K562 (cell line): Measurements from ENCODE around the gene MYOC. TPM values are rescaled to one million over a fixed set of nuclear protein-coding genes. Genes with fewer than 3 reads are reported as not detected.
A peak's percentile ranks its signal among the peaks of the same experiment; 100 is the strongest.

Source experiments
- CTCF ChIP-seq, 3 experiments: IDR thresholded peaks in 2 of 3; conservative IDR thresholded peaks in 1 of 3; 2 replicates each; pipeline ENCODE4 v1.5.1; 2011 to 2012; ENCODE audit warnings: low read length in 3 of 3, mild to moderate bottlenecking in 3 of 3, control low read depth in 2 of 3, improper control_type of control experiment in 1 of 3, inconsistent platforms in 1 of 3, low read depth in 1 of 3, mixed read lengths in 1 of 3, moderate library complexity in 1 of 3; ENCODE audit not compliant: insufficient read depth in 2 of 3
- FOXJ2 ChIP-seq: fragments of 200-800 bp; sonication (Bioruptor generic); IDR thresholded peaks from 2 replicates; pipeline ENCODE4 v1.6.1; 2016; ENCODE audit warnings: missing genetic modification characterization, missing compliant biosample characterization
- MYC ChIP-seq, 2 experiments: fragments of 250-450 bp in 1 of 2; sonication (Bioruptor Pico) in 1 of 2; IDR thresholded peaks; 2 replicates each; pipeline versions ENCODE4 v1.5.1 to v1.6.1; 2012 to 2021; ENCODE audit warnings: low read depth in 2 of 2, borderline replicate concordance in 1 of 2, improper control_type of control experiment in 1 of 2, low read length in 1 of 2, mild to moderate bottlenecking in 1 of 2, moderate library complexity in 1 of 2
- NRF1 ChIP-seq, 2 experiments: fragments of 450-650 bp; IDR thresholded peaks in 1 of 2; conservative IDR thresholded peaks in 1 of 2; 2 replicates each; pipeline ENCODE4 v1.6.1; 2014; ENCODE audit warnings: mild to moderate bottlenecking in 2 of 2
- REST ChIP-seq, 2 experiments: fragments of 450-650 bp; formaldehyde crosslinking in 1 of 2; IDR thresholded peaks; 2 replicates each; pipeline versions ENCODE4 v1.4.0 to v1.6.1; 2014 to 2020; ENCODE audit warnings: mild to moderate bottlenecking in 2 of 2, borderline replicate concordance in 1 of 2, low read depth in 1 of 2
- RREB1 ChIP-seq: fragments of 250-450 bp; sonication (Bioruptor Pico); IDR thresholded peaks from 2 replicates; pipeline ENCODE4 v1.4.0; 2020
- ZNF511 ChIP-seq: sonication (generic); formaldehyde crosslinking; IDR thresholded peaks from 2 replicates; pipeline ENCODE4 v1.8.0; 2022; ENCODE audit warnings: mild to moderate bottlenecking, missing genetic modification reagents
- polyA plus RNA-seq, 8 experiments: library from polyadenylated mRNA; depleted of rRNA in 4 of 8; stranded (reverse) in 5 of 8; unstranded in 3 of 8; fragments of >200 nt; fragmentation: Nextera tagmentation in 2 of 8; fragmentation: Illumina TruSeq in 1 of 8; extraction: Ambion mirVana in 2 of 8; extraction: Trizol in 1 of 8; gene quantifications; 2 replicates each; pipeline versions ENCODE4 v1.2.1 to v1.2.3, GENCODE V29; 2011 to 2014; ENCODE audit warnings: inconsistent platforms in 1 of 8, missing spikeins in 1 of 8
- total RNA-seq, 7 experiments: library from RNA; depleted of rRNA in 6 of 7; stranded (reverse); fragments of >200 nt in 6 of 7; fragmentation: Illumina TruSeq in 2 of 7; extraction: Trizol in 2 of 7; gene quantifications; 2 replicates each; pipeline versions ENCODE4 v1.2.1 to v1.2.3, GENCODE V29; 2011 to 2021; ENCODE audit warnings: low replicate concordance in 1 of 7

Gene MYOC
- total and polyA plus RNA-seq, 9 of the 15 experiments (the other 6 are each of a cell fraction or from before 2014, with no cell fraction given) = not detected

- TF ChIP-seq RREB1 = 0 out of 2 replicates have a peak, but pooled peaks have one; percentile 39
- TF ChIP-seq REST (IDR thresholded peaks at IDR 0.05; ENCODE audit: borderline replicate concordance) = peak; percentile 67
- TF ChIP-seq REST (CRISPR knock-in tag; IDR thresholded peaks at IDR 0.05; ENCODE audit: low read depth) = no peak
- no peak for TF ChIP-seq FOXJ2 (tag)
- TF ChIP-seq CTCF (IDR thresholded peaks at IDR 0.05 in 2 of 3, conservative IDR thresholded peaks at IDR 0.05 in 1 of 3; ENCODE audit: insufficient read depth in 2 of 3, low read depth in 1 of 3, low read length in 3 of 3) = peak; percentile 89 to 97 (median 92)
- TF ChIP-seq ZNF511 = peak; percentile 62; the same call in 1 of the 2 replicates
- peak; percentile 22 to 46; a peak in 3 of 4 replicates for TF ChIP-seq NRF1 (conservative IDR thresholded peaks at IDR 0.05 in 1 of 2, IDR thresholded peaks at IDR 0.05 in 1 of 2)
- TF ChIP-seq MYC (IDR thresholded peaks at IDR 0.05; ENCODE audit: low read depth, low read length) = peak; percentile 30; the same call in 1 of the 2 replicates
- TF ChIP-seq MYC (CRISPR knock-in tag; IDR thresholded peaks at IDR 0.05; ENCODE audit: borderline replicate concordance, low read depth) = no peak
Measured at GRCh38 chr1:171654942-171655745, 2.7 kb upstream of the MYOC start (continued).
